ENCODE measurements around the gene SCFD1.

- TF ChIP-seq CTCF (IDR thresholded peaks at IDR 0.05) (no peak), POLR2A (IDR thresholded peaks at IDR 0.05) (no peak), EP300 (IDR thresholded peaks at IDR 0.05) (no peak), POLR2AphosphoS5 (IDR thresholded peaks at IDR 0.05) (no peak)
Observed at GRCh38 chr14:30596935-30597334, 25.2 kb upstream of the SCFD1 start.

All from gastroesophageal sphincter (tissue), 3 donors.